Measurements from ENCODE around the gene GXYLT2.

DNA sequence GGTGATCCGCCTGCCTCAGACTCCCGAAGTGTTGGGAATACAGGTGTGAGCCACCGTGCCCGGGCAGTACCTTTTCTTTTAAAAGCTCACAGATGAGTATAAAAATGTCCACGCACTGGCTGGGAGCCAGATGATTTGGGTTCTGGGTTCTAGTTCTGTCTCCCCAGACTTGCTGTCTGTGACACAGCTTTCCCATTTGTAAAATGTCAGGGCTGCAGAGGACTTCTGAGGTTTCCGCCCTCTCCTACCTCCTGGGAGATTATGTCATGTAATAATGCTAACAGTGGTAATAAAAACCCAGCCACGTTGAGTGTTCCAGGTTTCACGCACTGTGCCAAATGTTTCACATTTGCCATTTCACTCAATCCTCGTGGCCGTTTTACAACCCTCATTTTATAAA is 107.5 kb downstream of the GXYLT2 start:
- TF ChIP-seq, protein P1, sequence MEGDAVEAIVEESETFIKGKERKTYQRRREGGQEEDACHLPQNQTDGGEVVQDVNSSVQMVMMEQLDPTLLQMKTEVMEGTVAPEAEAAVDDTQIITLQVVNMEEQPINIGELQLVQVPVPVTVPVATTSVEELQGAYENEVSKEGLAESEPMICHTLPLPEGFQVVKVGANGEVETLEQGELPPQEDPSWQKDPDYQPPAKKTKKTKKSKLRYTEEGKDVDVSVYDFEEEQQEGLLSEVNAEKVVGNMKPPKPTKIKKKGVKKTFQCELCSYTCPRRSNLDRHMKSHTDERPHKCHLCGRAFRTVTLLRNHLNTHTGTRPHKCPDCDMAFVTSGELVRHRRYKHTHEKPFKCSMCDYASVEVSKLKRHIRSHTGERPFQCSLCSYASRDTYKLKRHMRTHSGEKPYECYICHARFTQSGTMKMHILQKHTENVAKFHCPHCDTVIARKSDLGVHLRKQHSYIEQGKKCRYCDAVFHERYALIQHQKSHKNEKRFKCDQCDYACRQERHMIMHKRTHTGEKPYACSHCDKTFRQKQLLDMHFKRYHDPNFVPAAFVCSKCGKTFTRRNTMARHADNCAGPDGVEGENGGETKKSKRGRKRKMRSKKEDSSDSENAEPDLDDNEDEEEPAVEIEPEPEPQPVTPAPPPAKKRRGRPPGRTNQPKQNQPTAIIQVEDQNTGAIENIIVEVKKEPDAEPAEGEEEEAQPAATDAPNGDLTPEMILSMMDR (IDR thresholded peaks at IDR 0.05; ENCODE audit: low read depth, low read length), result no peak
- no peak for TF ChIP-seq EZH2phosphoT487 (IDR thresholded peaks at IDR 0.05; ENCODE audit: low read depth)

All from OCI-LY3 (cell line).